Activated naive CD8-positive, alpha-beta T cell treated with anti-CD3 and anti-CD28 coated beads, Interleukin-2, amount 10 ng/mL, durations not matched to agents 7 days and 5 days (primary cell): ENCODE results near the gene GAN. TPM values are rescaled to one million over a fixed set of nuclear protein-coding genes. Genes with fewer than 3 reads are reported as not detected.
"Not testable (repeated sequence)": the region's sequence is repeated elsewhere in the genome, so short reads cannot be mapped to it uniquely, and the experiment has no call there.

ENCODE experiments used
- ATAC-seq: fragments of 150-1000 bp; cut with Tn5 transposase; one replicate; pipeline ENCODE4 v1.10.0; 2021; ENCODE audit warnings: low read depth, moderate library complexity
- POLR2A ChIA-PET: fragments of 350-600 bp; sonication (Branson Sonifier 250); formaldehyde crosslinking; loops from one replicate; lab custom pipeline; 2021; ENCODE audit warnings: antibody characterized with exemption; lab: Charles Lee
- DNase-seq: peaks from one replicate; pipeline ENCODE4 v3.0.0; 2021
- H3K27ac Mint-ChIP-seq: one replicate; pipeline ENCODE4 v1.8.0; 2022; ENCODE audit warnings: mild to moderate bottlenecking, mixed read lengths
- H3K27me3 Mint-ChIP-seq: one replicate; pipeline ENCODE4 v1.8.0; 2022; ENCODE audit warnings: mild to moderate bottlenecking, moderate library complexity, mixed read lengths
- H3K36me3 Mint-ChIP-seq: one replicate; pipeline ENCODE4 v1.8.0; 2021; ENCODE audit warnings: mild to moderate bottlenecking, mixed read lengths
- H3K4me1 Mint-ChIP-seq: one replicate; pipeline ENCODE4 v1.8.0; 2021; ENCODE audit warnings: mixed read lengths
- H3K4me3 Mint-ChIP-seq: one replicate; pipeline ENCODE4 v1.8.0; 2022; ENCODE audit warnings: mild to moderate bottlenecking, moderate library complexity, mixed read lengths
- H3K9me3 Mint-ChIP-seq: one replicate; pipeline ENCODE4 v1.8.0; 2021; ENCODE audit warnings: mixed read lengths
- total RNA-seq, 2 experiments: library from RNA; stranded (reverse); gene quantifications; one replicate each; pipeline ENCODE4 v1.2.3, GENCODE V29; 2021

Gene GAN
- total RNA-seq, 2 experiments from 2014 or later: 9.0 to 9.3 TPM

DNA sequence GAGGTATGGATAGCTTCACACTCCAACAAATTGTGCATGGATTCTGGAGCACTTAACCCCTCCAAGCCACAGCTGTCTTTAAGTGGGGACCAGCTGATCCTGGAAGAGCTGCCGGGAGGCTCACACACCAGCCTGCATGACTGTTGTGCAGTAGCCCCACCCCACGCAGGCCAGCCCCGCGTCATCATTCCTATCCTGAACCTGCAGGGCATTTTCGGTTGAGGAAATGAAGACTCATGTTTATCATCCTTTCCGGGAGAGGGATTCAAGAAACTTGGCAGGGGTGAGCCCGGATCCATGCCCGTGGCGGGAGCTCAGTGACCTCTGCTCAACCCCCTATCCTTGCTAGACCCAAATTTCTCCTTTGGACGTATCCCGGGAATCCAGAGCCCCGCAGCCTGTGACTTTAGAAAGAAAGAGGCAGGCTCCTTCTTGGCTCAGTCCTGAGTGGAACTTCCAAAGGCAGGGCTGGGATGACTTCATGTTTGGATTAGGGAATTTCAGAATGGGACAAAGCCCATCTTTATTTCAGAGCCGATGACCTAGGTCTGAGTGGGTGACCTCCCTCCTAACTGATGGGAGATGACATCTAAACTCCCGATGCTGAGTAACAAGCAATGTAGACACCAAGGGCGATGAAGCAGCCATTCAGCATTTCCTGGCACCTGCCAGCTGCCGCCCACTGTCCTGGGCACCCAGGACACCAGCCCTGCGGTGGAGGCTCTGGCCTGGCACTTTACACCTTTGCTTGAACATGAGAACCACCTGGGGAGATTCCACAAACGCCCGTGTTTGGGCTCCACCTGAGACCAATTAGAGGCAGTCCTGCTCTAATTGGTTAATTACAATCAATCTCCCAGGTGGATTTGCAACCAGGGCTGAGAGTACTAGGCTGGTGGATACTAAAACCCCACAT lies 86.5 kb downstream of the GAN start:
- no peaks in the 10 kb centered on the region for H3K36me3 Mint-ChIP-seq
- H3K27me3 Mint-ChIP-seq: peaks cover 9% of the 10 kb centered on the region
- H3K27ac Mint-ChIP-seq: no peak overlapping the region
- ATAC-seq: no peak
- no peak for DNase-seq
- H3K4me1 Mint-ChIP-seq: peaks cover 2% of the 10 kb centered on the region
- POLR2A ChIA-PET: no interaction called here
- H3K4me3 Mint-ChIP-seq: no peak overlapping the region
- peaks cover 3% of the 10 kb centered on the region for H3K9me3 Mint-ChIP-seq

DNA sequence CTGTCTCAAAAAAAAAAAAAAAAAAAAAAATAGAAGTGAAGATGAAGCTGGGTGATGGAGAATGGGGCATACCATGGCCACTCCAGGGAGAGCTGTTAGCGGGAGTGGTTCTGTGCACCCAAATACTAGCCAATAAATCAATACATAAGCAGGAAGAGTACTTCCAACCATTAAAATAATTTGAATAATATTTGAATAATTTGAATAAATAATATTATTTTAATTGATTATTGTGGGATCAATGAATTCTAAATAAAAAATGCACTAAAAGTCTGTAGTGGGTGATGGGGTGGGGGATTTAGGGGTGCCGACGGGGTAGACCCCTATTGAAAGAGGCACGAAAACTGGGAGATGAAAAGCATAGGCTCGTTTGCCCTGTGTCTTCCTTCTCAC lies 88.4 kb downstream of the GAN start:
- H3K4me3 Mint-ChIP-seq: no peak overlapping the region
- no peak overlapping the region for H3K27ac Mint-ChIP-seq
- no peak for ATAC-seq
- H3K9me3 Mint-ChIP-seq: peaks cover 3% of the 10 kb centered on the region
- no peak for DNase-seq
- POLR2A ChIA-PET: no interaction called here
- H3K4me1 Mint-ChIP-seq: peaks cover 2% of the 10 kb centered on the region
- H3K27me3 Mint-ChIP-seq: peaks cover 13% of the 10 kb centered on the region
- H3K36me3 Mint-ChIP-seq: no peaks in the 10 kb centered on the region

DNA sequence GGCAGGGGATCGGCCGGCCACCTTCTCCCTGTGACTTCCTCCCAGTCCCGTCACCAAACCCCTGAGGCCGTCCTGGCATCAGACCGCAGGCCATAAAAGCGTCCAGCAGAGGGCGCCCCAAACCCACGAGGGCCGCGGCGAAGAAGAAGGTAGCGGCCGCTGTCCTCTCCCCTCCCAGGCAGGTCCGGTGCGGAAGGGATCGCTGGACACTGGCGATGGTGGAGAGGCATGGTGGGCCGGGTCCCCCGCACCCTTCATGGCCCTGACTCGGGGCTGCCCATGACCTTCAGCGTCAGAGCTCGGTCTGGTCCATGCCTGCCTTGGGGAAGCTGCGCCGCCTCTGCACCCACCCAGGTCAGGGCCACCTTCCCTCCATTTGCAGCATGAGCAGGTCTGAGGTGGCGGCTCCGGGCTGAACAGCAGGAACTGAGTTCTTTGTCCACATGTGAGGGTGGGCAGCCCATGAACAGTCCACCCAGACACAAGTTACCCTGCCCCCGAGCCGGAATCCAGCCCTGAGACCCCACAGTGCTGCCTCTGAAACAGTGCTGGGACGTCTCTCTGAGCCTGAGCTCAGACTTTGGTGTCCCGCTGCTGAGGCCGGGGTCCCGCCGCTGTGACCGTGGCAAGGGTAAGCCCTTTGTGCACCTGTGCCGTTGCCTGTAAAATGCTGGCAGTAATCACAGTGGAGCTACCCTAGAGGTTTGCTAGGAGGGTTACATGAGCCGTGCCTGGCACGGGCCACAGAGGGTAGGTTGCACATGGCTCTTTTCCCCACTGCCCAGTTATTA lies 89.0 kb downstream of the GAN start:
- H3K9me3 Mint-ChIP-seq: peaks cover 3% of the 10 kb centered on the region
- no peaks in the 10 kb centered on the region for H3K36me3 Mint-ChIP-seq
- H3K4me1 Mint-ChIP-seq: no peaks in the 10 kb centered on the region
- no peak overlapping the region for H3K27ac Mint-ChIP-seq
- peak; percentile 87 for DNase-seq
- peak; percentile 95 for ATAC-seq
- H3K4me3 Mint-ChIP-seq: no peak overlapping the region
- H3K27me3 Mint-ChIP-seq: peaks cover 13% of the 10 kb centered on the region
- POLR2A ChIA-PET: no interaction called here

DNA sequence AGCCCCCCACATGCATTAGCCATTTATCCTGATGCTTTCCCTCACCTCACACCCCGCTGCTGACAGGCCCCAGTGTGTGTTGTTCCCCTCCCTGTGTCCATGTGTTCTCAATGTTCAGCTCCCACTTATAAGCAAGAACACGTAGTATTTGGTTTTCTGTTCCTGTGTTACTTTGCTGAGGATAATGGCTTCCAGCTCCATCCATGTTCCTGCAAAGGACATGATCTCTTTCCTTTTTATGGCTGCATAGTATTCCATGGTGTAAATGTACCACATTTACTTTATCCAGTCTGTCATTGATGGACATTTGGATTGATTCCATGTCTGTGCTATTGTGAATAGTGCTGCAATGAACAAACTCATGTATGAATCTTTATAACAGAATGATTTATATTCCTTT lies 90.2 kb downstream of the GAN start:
- ATAC-seq, H3K4me3 Mint-ChIP-seq, H3K9me3 Mint-ChIP-seq, H3K4me1 Mint-ChIP-seq, POLR2A ChIA-PET, DNase-seq, H3K36me3 Mint-ChIP-seq, H3K27ac Mint-ChIP-seq: not testable (repeated sequence)
- H3K27me3 Mint-ChIP-seq: peaks cover 13% of the 10 kb centered on the region

DNA sequence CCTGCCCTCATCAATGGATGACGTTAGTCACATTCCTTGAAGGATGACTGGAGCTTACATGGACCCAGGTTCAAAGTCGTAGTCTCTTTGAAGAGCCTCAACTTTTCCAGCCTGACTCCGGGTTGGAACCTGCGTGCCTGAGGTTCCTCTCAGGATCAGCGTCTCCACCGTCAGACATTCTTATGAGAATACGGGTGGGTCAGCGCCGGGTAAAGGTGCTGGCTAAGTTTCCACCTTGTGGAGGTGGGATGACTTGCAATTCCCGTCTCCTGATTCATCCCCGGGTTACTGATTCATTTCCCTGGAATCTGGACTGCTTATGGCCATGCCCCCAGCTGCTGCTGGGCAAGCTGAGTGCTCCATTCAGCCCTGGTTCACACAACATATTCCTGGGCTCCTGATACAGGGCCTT lies 90.9 kb downstream of the GAN start:
- Mint-ChIP-seq H3K27me3 (peaks cover 14% of the 10 kb centered on the region), H3K4me3 (no peak overlapping the region), H3K27ac (no peak overlapping the region), H3K4me1 (no peaks in the 10 kb centered on the region), H3K36me3 (no peaks in the 10 kb centered on the region), H3K9me3 (no peaks in the 10 kb centered on the region)
- no peak for ATAC-seq
- no peak for DNase-seq
- POLR2A ChIA-PET: no interaction called here

DNA sequence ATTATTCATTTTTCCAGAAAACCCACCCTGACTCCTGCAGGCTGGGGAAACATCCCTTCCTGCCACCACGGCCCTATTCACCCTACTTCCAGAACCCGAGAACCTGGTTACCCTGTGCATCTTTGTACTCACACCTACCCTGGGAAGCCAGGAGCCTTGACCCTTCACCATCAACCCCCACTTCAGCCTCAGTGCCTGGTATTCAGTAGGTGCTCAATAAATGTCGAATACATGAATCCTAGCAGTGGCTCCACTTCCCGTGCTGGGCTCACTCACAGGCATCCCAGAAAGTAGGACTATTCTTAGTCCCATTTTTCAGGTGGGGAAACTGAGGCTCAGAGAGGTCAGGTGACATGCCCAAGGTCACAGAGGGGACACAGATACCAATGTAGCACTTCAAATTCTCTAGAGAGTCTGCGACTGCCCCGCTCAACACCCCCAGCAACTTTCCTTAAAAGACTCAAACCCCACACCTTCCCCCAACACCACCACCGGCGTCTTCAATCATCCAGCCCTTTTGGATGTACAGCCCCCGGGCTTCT lies 93.7 kb downstream of the GAN start:
- ATAC-seq (no peak), DNase-seq (no peak)
- no peaks in the 10 kb centered on the region for H3K9me3 Mint-ChIP-seq
- no peak overlapping the region for H3K4me3 Mint-ChIP-seq
- H3K4me1 Mint-ChIP-seq: no peaks in the 10 kb centered on the region
- no peak overlapping the region for H3K27ac Mint-ChIP-seq
- H3K36me3 Mint-ChIP-seq: no peaks in the 10 kb centered on the region
- POLR2A ChIA-PET: no interaction called here
- H3K27me3 Mint-ChIP-seq: peaks cover 15% of the 10 kb centered on the region

DNA sequence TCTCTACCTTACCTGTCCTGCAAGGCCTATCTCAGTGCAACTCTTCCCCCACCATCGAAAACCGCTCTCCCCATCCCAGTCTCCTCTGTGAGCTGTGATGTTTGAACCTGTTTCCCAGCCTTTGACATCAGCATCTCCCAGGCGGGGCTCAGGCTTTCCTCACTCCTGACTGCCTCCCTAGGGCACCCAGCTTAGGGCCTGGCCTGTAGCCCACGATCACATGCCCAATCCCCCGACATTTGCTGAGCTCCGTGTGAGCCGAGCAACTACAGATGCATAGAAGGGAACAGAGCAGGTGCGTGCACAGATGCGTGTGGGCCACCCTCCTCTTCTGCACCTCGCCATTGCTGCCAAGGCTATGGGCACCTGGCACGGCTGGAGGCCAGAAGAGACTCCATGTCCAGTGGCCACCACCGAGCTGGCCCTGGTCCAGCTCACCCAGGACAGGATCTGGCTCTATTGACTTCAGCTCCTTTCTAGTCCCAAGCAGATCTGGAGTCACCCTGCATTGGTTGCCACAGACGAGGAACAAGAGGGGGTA lies 94.3 kb downstream of the GAN start:
- H3K4me1 Mint-ChIP-seq: no peaks in the 10 kb centered on the region
- ATAC-seq (no peak), DNase-seq (no peak)
- no peaks in the 10 kb centered on the region for H3K9me3 Mint-ChIP-seq
- H3K36me3 Mint-ChIP-seq: no peaks in the 10 kb centered on the region
- POLR2A ChIA-PET: no interaction called here
- peaks cover 15% of the 10 kb centered on the region for H3K27me3 Mint-ChIP-seq
- no peak overlapping the region for H3K27ac Mint-ChIP-seq
- H3K4me3 Mint-ChIP-seq: no peak overlapping the region

DNA sequence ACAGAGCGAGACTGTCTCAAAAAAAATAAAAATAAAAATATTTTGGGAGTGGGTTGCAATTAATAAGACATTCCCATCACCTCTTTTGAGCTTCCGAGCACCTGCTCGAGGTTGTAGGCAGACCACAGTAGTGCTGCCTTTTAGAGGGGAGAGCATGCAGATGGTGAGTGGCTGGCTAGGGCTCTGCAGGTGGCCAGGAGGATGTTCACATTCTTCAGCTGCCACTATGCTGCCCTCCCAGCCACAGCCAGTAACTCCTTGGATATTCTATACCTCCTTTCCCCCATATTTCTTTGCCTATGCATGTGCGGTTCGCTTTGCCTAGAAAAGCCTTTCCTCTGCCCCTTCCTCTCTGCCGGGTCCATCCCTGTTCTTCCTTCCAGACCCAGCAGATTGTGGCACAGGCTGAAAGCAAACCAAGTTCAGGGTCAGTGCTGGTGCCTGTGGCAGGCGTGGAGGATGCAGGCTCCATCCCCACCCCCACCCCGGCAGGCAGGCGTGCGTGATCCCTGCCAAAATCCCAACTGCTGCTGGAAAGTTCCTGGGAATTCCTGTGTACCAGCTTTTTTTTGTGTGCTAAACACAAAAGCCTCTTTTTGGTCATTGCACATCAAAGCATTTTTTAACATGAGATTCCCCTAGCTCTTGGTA lies 96.0 kb downstream of the GAN start:
- H3K27ac Mint-ChIP-seq: no peak overlapping the region
- no peaks in the 10 kb centered on the region for H3K9me3 Mint-ChIP-seq
- ATAC-seq (no peak), DNase-seq (no peak)
- peaks cover 14% of the 10 kb centered on the region for H3K27me3 Mint-ChIP-seq
- H3K36me3 Mint-ChIP-seq: no peaks in the 10 kb centered on the region
- no peak overlapping the region for H3K4me3 Mint-ChIP-seq
- peaks cover 2% of the 10 kb centered on the region for H3K4me1 Mint-ChIP-seq
- POLR2A ChIA-PET: interaction anchor here (0.6 to 0.7 kb wide), 2 partner anchors 303 to 308 kb away, joined by 3 to 5 read pairs; no protein-coding TSS in a partner anchor

DNA sequence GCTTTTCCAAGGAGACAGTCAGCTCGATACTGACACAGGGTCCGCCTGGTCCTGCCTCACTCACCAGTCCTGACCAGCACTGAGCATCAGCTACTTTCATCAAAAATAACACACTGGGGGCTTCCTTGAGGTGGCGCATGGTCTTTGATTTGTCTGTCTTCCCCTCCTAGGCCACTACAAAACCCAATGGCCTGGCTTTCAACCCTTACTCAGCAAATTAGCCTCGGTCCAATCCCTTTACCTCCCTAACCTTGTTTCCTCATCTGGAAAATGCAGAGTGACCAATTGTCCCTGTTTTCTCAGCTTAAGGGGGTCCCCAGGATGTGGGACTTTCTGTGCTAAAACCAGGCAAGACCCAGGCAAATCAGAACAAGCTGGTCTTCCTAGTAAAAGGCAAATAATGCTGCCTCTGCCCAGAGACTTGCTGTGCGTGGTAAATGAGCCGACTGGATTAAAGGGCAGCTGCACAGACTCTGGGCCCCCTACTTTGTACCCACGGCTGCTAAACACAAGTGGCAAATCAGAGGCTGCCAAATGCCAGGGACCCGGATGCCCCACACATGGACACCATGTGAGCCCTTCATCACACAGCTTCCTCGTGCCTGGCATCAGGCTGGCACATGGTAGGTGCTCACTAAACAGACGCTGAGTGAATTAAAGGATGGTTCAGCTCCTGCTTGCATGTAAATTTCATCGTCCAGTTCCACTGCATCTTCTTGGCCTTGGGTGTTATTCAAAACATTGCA lies 98.7 kb downstream of the GAN start:
- Mint-ChIP-seq H3K27ac (no peak overlapping the region), H3K4me1 (peaks cover 2% of the 10 kb centered on the region), H3K4me3 (no peak overlapping the region), H3K36me3 (no peaks in the 10 kb centered on the region), H3K9me3 (no peaks in the 10 kb centered on the region), H3K27me3 (peaks cover 10% of the 10 kb centered on the region)
- no peak for ATAC-seq
- POLR2A ChIA-PET: no interaction called here
- DNase-seq: no peak

DNA sequence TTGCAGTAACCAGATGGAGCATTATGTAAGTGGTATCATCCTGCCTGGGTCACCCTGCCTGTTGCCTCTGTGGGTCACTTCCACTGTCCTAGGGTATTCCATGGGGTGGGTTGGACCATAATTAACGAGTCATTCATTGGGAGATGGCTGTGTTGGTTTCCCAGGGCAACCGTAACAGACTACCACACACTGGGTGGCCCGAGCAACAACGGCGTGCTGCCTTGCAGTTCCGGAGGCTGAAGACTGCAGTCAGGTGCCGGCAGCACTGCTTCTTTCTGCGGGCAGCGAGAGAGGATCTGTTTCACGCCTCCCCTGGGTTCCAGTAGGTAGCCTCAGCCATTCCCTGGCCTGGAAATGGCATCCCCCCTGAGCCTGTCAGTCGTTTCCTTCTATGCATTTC lies 101.0 kb downstream of the GAN start:
- H3K9me3 Mint-ChIP-seq: no peaks in the 10 kb centered on the region
- no peak overlapping the region for H3K4me3 Mint-ChIP-seq
- no peak overlapping the region for H3K27ac Mint-ChIP-seq
- POLR2A ChIA-PET: no interaction called here
- H3K36me3 Mint-ChIP-seq: no peaks in the 10 kb centered on the region
- DNase-seq: no peak
- H3K27me3 Mint-ChIP-seq: peaks cover 9% of the 10 kb centered on the region
- H3K4me1 Mint-ChIP-seq: peaks cover 2% of the 10 kb centered on the region
- ATAC-seq: no peak

DNA sequence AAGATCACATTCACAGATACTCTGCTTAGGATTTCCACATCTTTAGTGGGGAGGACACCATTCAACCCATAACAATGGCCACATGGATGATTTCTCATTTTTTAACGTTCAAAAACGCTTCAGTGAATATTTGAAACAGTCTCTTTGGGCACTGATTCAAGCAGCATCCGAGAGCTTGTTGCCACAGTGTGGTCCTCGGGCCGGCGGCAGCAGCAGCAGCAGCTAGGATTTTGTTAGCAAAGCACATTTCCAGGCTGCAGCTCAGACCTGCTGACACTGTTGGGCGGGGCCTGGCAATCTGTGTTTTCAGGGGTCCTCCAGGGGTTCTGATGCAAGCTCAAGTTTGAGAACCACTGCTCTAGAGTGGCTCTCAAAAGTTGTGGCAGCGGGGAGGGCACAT lies 102.0 kb downstream of the GAN start:
- no peaks in the 10 kb centered on the region for H3K9me3 Mint-ChIP-seq
- POLR2A ChIA-PET: no interaction called here
- no peak overlapping the region for H3K27ac Mint-ChIP-seq
- DNase-seq (no peak), ATAC-seq (no peak)
- no peak overlapping the region for H3K4me3 Mint-ChIP-seq
- no peaks in the 10 kb centered on the region for H3K36me3 Mint-ChIP-seq
- peaks cover 2% of the 10 kb centered on the region for H3K4me1 Mint-ChIP-seq
- peaks cover 3% of the 10 kb centered on the region for H3K27me3 Mint-ChIP-seq

DNA sequence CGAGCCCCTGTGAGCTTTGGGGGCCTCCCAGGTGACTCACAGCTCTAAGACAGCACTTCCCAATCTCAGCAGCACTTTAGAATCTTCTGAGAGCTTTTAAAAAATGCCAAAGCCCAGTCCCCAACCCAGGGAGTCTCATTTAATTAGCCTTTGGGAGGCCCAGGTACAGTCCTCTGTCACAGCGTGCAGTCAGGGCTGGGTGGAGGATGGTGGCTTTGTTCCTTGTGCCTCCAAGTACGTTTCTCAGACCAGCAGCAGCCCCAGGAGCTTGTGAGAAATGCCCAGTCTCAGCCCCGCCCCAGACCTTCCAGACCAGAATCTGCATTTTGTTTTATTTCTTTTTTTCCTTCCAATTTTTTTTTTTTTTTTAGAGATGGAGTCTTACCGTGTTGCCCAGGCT lies 102.4 kb downstream of the GAN start:
- Mint-ChIP-seq H3K27ac (no peak overlapping the region), H3K9me3 (no peaks in the 10 kb centered on the region), H3K27me3 (peaks cover 3% of the 10 kb centered on the region), H3K4me3 (no peak overlapping the region), H3K36me3 (no peaks in the 10 kb centered on the region), H3K4me1 (peaks cover 2% of the 10 kb centered on the region)
- POLR2A ChIA-PET: no interaction called here
- no peak for ATAC-seq
- DNase-seq: no peak
